Ishikawa (cell line): ENCODE measurements around the gene LTA.

Experiments
- CEBPB ChIP-seq: IDR thresholded peaks from 2 replicates; pipeline ENCODE4 v1.6.1; 2012
- CREB1 ChIP-seq: IDR thresholded peaks from 2 replicates; pipeline ENCODE4 v1.6.1; 2012; ENCODE audit warnings: low read depth
- EP300 ChIP-seq: IDR thresholded peaks from 2 replicates; pipeline ENCODE4 v1.6.1; 2012; ENCODE audit warnings: borderline replicate concordance
- MAX ChIP-seq: IDR thresholded peaks from 2 replicates; pipeline ENCODE4 v1.6.1; 2012
- NFIC ChIP-seq: IDR thresholded peaks from 2 replicates; pipeline ENCODE4 v1.6.1; 2012
- RAD21 ChIP-seq: IDR thresholded peaks from 2 replicates; pipeline ENCODE4 v1.6.1; 2012; ENCODE audit warnings: low read depth
- REST ChIP-seq: IDR thresholded peaks from 2 replicates; pipeline ENCODE4 v1.6.1; 2012; ENCODE audit warnings: low read depth, mild to moderate bottlenecking
- TAF1 ChIP-seq: IDR thresholded peaks from 2 replicates; pipeline ENCODE4 v1.6.1; 2012; ENCODE audit warnings: low read depth, mild to moderate bottlenecking
- TCF12 ChIP-seq: IDR thresholded peaks from 2 replicates; pipeline ENCODE4 v1.6.1; 2012; ENCODE audit warnings: low read depth
- YY1 ChIP-seq: IDR thresholded peaks from 2 replicates; pipeline ENCODE4 v1.6.1; 2012; ENCODE audit warnings: low read depth
- ZBTB7A ChIP-seq: IDR thresholded peaks from 2 replicates; pipeline ENCODE4 v1.6.1; 2012; ENCODE audit warnings: low read depth

- TF ChIP-seq EP300 (no peak), TAF1 (no peak), NFIC (no peak), REST (no peak), MAX (no peak), TCF12 (no peak), RAD21 (no peak), ZBTB7A (no peak), CEBPB (no peak), CREB1 (no peak), YY1 (no peak)
These were observed 41.4 kb upstream of the LTA start for GRCh38 chr6:31530659-31531058.
